ENCODE data around the gene WIPF2. TPM values are rescaled to one million over a fixed set of nuclear protein-coding genes. Genes with fewer than 3 reads are reported as not detected.

Gene WIPF2
- total RNA-seq, 1 experiment from 2014 or later, result 30.4 TPM

DNA sequence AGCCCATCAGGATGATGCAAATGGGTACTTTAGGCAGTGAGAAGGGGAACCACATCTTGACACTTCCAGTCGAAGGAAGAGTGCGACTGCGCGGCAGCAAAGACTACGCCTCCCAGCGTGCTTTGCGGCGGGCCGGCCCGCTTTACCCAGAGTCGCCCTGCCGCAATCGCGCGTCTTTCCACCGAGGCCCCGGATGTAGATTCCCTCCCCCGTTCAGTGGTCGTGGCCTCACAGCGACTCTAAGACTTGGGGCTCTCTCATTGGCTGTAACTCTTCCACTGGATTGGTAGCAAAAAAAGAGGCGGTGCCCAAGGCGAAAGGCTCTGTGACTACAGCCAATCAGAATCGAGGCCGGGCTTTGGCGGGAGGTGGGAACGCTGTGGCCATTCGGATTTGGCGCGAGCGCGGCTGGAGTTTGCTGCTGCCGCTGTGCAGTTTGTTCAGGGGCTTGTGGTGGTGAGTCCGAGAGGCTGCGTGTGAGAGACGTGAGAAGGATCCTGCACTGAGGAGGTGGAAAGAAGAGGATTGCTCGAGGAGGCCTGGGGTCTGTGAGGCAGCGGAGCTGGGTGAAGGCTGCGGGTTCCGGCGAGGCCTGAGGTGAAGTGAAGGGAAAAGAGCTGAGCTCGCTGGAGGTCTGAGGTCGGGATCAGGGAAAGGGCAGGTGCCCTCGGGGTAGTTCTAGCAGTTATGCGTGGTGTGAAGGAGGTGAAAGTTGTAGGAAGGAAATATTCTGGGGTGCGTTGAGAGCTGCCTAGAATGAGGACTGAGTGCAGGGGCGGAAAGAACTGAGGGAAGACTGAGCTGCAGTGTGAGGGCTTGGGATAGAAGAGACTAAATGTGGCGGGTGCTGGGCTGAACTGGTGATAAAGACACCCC, 68.6 kb downstream of the WIPF2 start, which contains the start of gene CDC6:
TSS of gene CDC6 (plus strand) at position 386 of the 876 bp plus-strand sequence. CDS start 1,542 bp downstream, outside the sequence.
- Histone ChIP-seq H3K9ac (ENCODE audit: low read length) (peak within 1 kb of the TSS; percentile 100), H3K4me1 (ENCODE audit: control insufficient read depth in 1 of 2, insufficient read depth in 2 of 2, low read length in 2 of 2) (peaks cover 40 to 44% of the 10 kb centered on the region in 2 experiments), H2AFZ (ENCODE audit: low read depth, low read length, poor library complexity, severe bottlenecking) (no peak within 1 kb of the TSS), H3K27me3 (ENCODE audit: insufficient read depth, low read length) (no peaks in the 10 kb centered on the region), H3K4me3 (replicated peaks in 1 of 2; ENCODE audit: low read depth in 1 of 2, low read length in 2 of 2) (peak within 1 kb of the TSS; percentile 96 to 100), H3K4me2 (ENCODE audit: low read length) (peak within 1 kb of the TSS; percentile 95), H3K27ac (ENCODE audit: low read depth, low read length) (peak within 1 kb of the TSS; percentile 73), H3K9me3 (ENCODE audit: control insufficient read depth in 1 of 2, insufficient read depth in 1 of 2, low read depth in 1 of 2, low read length in 2 of 2) (no peaks in the 10 kb centered on the region), H3K36me3 (ENCODE audit: control insufficient read depth in 1 of 2, insufficient read depth in 2 of 2, low read length in 2 of 2) (peaks cover 12 to 26% of the 10 kb centered on the region in 2 experiments), H4K20me1 (ENCODE audit: insufficient read depth) (peaks cover 3% of the 10 kb centered on the region; the same call in 1 of the 2 replicates), H3K9me2 (ENCODE audit: insufficient read depth) (no peaks in the 10 kb centered on the region), H3K79me2 (ENCODE audit: insufficient read depth, low read length) (peaks cover 40% of the 10 kb centered on the region)
- intact Hi-C loops (cut with micrococcal nuclease), result no loop called here
- ChIA-PET RAD21 (ENCODE audit: low non-redundant PET in 1 of 2, low total read pairs in 2 of 2, uncharacterized antibody in 2 of 2, unreplicated experiment in 2 of 2) (no interaction called here), POLR2A (interaction anchor here (0.6 to 1.1 kb wide), 2 partner anchors 69 to 335 kb away, joined by 3 to 4 read pairs; no protein-coding TSS in a partner anchor), CTCF (interaction anchor here (1.2 kb wide), 1 partner anchor 67 kb away, joined by 3 read pairs; no protein-coding TSS in a partner anchor)
- ATAC-seq (peak; percentile 86), DNase-seq (ENCODE audit: low read depth, low spot score) (peak; percentile 99)
- BruUV-seq (replicated peaks), result TSS peak; percentile 68
- TF ChIP-seq POLR2AphosphoS5 (IDR thresholded peaks at IDR 0.05; ENCODE audit: low read depth, low read length), result peak; percentile 85
- TF ChIP-seq SIN3A (IDR thresholded peaks at IDR 0.05; ENCODE audit: low read depth), result peak; percentile 99
- TF ChIP-seq, protein P1, sequence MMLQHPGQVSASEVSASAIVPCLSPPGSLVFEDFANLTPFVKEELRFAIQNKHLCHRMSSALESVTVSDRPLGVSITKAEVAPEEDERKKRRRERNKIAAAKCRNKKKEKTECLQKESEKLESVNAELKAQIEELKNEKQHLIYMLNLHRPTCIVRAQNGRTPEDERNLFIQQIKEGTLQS (IDR thresholded peaks at IDR 0.05), result no peak
- peak; percentile 48; the same call in 1 of the 2 replicates for TF ChIP-seq ZFX (IDR thresholded peaks at IDR 0.05)
- no peak for TF ChIP-seq CTCF (IDR thresholded peaks at IDR 0.05 in 2 of 3, conservative IDR thresholded peaks at IDR 0.05 in 1 of 3; ENCODE audit: borderline replicate concordance in 1 of 3, insufficient read depth in 1 of 3, low read depth in 2 of 3, low read length in 2 of 3)
- TF ChIP-seq EGR1 (IDR thresholded peaks at IDR 0.05; ENCODE audit: low read depth), result no peak
- no peak for TF ChIP-seq EZH2 (IDR thresholded peaks at IDR 0.05)
- TF ChIP-seq FOSL1 (IDR thresholded peaks at IDR 0.05; ENCODE audit: low read depth), result no peak
- TF ChIP-seq SRF (IDR thresholded peaks at IDR 0.05; ENCODE audit: low read depth), result peak; percentile 66; the same call in 1 of the 2 replicates
- peak; percentile 90 for TF ChIP-seq POLR2A (IDR thresholded peaks at IDR 0.05; ENCODE audit: borderline replicate concordance, extremely low read depth, insufficient read depth, insufficient read length)
- no peak for TF ChIP-seq TCF7L2 (IDR thresholded peaks at IDR 0.05; ENCODE audit: borderline replicate concordance, extremely low read depth, insufficient read depth, insufficient read length)
- no peak for TF ChIP-seq CEBPB (IDR thresholded peaks at IDR 0.05; ENCODE audit: low read depth)
- TF ChIP-seq, protein P2, sequence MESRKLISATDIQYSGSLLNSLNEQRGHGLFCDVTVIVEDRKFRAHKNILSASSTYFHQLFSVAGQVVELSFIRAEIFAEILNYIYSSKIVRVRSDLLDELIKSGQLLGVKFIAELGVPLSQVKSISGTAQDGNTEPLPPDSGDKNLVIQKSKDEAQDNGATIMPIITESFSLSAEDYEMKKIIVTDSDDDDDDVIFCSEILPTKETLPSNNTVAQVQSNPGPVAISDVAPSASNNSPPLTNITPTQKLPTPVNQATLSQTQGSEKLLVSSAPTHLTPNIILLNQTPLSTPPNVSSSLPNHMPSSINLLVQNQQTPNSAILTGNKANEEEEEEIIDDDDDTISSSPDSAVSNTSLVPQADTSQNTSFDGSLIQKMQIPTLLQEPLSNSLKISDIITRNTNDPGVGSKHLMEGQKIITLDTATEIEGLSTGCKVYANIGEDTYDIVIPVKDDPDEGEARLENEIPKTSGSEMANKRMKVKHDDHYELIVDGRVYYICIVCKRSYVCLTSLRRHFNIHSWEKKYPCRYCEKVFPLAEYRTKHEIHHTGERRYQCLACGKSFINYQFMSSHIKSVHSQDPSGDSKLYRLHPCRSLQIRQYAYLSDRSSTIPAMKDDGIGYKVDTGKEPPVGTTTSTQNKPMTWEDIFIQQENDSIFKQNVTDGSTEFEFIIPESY (IDR thresholded peaks at IDR 0.05; ENCODE audit: extremely low read depth, insufficient replicate concordance, low read length), result peak; percentile 85
- no peak; the same call in 1 of the 2 replicates for TF ChIP-seq ELF1 (IDR thresholded peaks at IDR 0.05; ENCODE audit: borderline replicate concordance, low read depth)
- TF ChIP-seq MAX (IDR thresholded peaks at IDR 0.05), result peak; percentile 76
- TF ChIP-seq YY1 (IDR thresholded peaks at IDR 0.05; ENCODE audit: extremely low read depth, insufficient replicate concordance, low read depth, low read length), result no peak
- no peak for TF ChIP-seq RAD21 (IDR thresholded peaks at IDR 0.05; ENCODE audit: low read depth)
- TF ChIP-seq JUND (IDR thresholded peaks at IDR 0.05), result no peak
- peak; percentile 95 for TF ChIP-seq SP1 (IDR thresholded peaks at IDR 0.05; ENCODE audit: low read depth)
- no peak for TF ChIP-seq EZH2phosphoT487 (IDR thresholded peaks at IDR 0.05; ENCODE audit: borderline replicate concordance)

All from HCT116 (cell line).